Measurements from ENCODE around the gene PREX1.
A peak's percentile ranks its signal among the peaks of the same experiment; 100 is the strongest.

Gene PREX1

GRCh38 chr20:48773837-48774418 is 53.9 kb downstream of the PREX1 start:
- H2BK5ac ChIP-seq (ENCODE audit: low read depth, low read length, poor library complexity, severe bottlenecking), result no peak overlapping the region
- no peak overlapping the region for H3K14ac ChIP-seq (ENCODE audit: low read length in 2 of 2)
- H2AFZ ChIP-seq (ENCODE audit: low read depth, low read length), result no peak overlapping the region
- H4K8ac ChIP-seq (ENCODE audit: low read length), result no peak overlapping the region
- H3K79me1 ChIP-seq (replicated peaks; ENCODE audit: low read length, poor library complexity, severe bottlenecking), result peaks cover 45% of the 10 kb centered on the region
- no peak overlapping the region for H2AK5ac ChIP-seq (ENCODE audit: low read length, severe bottlenecking)
- H3K27ac ChIP-seq (ENCODE audit: low read length, poor library complexity, severe bottlenecking), result no peak overlapping the region
- H3K27me3 ChIP-seq (ENCODE audit: control insufficient read depth in 1 of 2, insufficient read depth in 1 of 2, low read length in 2 of 2), result peaks cover 0 to 38% of the 10 kb centered on the region in 2 experiments
- no peak overlapping the region for H3K23ac ChIP-seq (ENCODE audit: low read length in 2 of 2)
- no peak overlapping the region for H2BK120ac ChIP-seq (ENCODE audit: low read depth, low read length)
- DNase-seq, result peak; percentile 11
- H3K4me2 ChIP-seq (ENCODE audit: low read length, poor library complexity, severe bottlenecking), result no peak overlapping the region
- no peaks in the 10 kb centered on the region for H3K9me3 ChIP-seq (ENCODE audit: control insufficient read depth, low read length)
- peaks cover 15% of the 10 kb centered on the region for H3K4me1 ChIP-seq (ENCODE audit: control insufficient read depth, insufficient read depth, low read depth, low read length)
- H3K4ac ChIP-seq (ENCODE audit: low read depth in 1 of 2, low read length in 2 of 2), result no peak overlapping the region
- no peaks in the 10 kb centered on the region for H3K36me3 ChIP-seq (ENCODE audit: control insufficient read depth in 1 of 2, insufficient read depth in 2 of 2, low read depth in 1 of 2, low read length in 2 of 2)
- no peak overlapping the region for H3K4me3 ChIP-seq (ENCODE audit: insufficient read depth in 1 of 2, low read depth in 1 of 2, low read length in 2 of 2)
- no peak overlapping the region for H4K91ac ChIP-seq (ENCODE audit: low read length)
- WGBS, result 76% methylated on average over 12 of the region's 14 CpGs
- no peak overlapping the region for H3K18ac ChIP-seq (ENCODE audit: low read depth in 1 of 2, low read length in 2 of 2)
- H2BK12ac ChIP-seq (ENCODE audit: low read length in 2 of 2), result no peak overlapping the region
- H3K9ac ChIP-seq (ENCODE audit: low read length), result no peak overlapping the region
- no peak overlapping the region for H2BK15ac ChIP-seq (ENCODE audit: low read depth, poor library complexity, severe bottlenecking)

GRCh38 chr20:48772183-48772976 is 55.4 kb downstream of the PREX1 start:
- Histone ChIP-seq H2BK12ac (ENCODE audit: low read length in 2 of 2) (no peak overlapping the region), H3K4me1 (ENCODE audit: control insufficient read depth, insufficient read depth, low read depth, low read length) (peaks cover 15% of the 10 kb centered on the region), H3K9me3 (ENCODE audit: control insufficient read depth, low read length) (no peaks in the 10 kb centered on the region), H3K9ac (ENCODE audit: low read length) (no peak overlapping the region), H2BK120ac (ENCODE audit: low read depth, low read length) (no peak overlapping the region), H2AFZ (ENCODE audit: low read depth, low read length) (no peak overlapping the region), H3K27me3 (ENCODE audit: control insufficient read depth in 1 of 2, insufficient read depth in 1 of 2, low read length in 2 of 2) (peaks cover 0 to 51% of the 10 kb centered on the region in 2 experiments), H3K18ac (ENCODE audit: low read depth in 1 of 2, low read length in 2 of 2) (no peak overlapping the region), H3K79me1 (replicated peaks; ENCODE audit: low read length, poor library complexity, severe bottlenecking) (peaks cover 50% of the 10 kb centered on the region), H4K91ac (ENCODE audit: low read length) (no peak overlapping the region), H2BK5ac (ENCODE audit: low read depth, low read length, poor library complexity, severe bottlenecking) (no peak overlapping the region), H3K4me2 (ENCODE audit: low read length, poor library complexity, severe bottlenecking) (no peak overlapping the region), H3K27ac (ENCODE audit: low read length, poor library complexity, severe bottlenecking) (no peak overlapping the region), H3K14ac (ENCODE audit: low read length in 2 of 2) (peak overlapping the region in 1 of 2 experiments; percentile 13), H3K4ac (ENCODE audit: low read depth in 1 of 2, low read length in 2 of 2) (no peak overlapping the region), H3K36me3 (ENCODE audit: control insufficient read depth in 1 of 2, insufficient read depth in 2 of 2, low read depth in 1 of 2, low read length in 2 of 2) (no peaks in the 10 kb centered on the region), H2AK5ac (ENCODE audit: low read length, severe bottlenecking) (no peak overlapping the region), H3K23ac (ENCODE audit: low read length in 2 of 2) (no peak overlapping the region), H4K8ac (ENCODE audit: low read length) (no peak overlapping the region), H3K4me3 (ENCODE audit: insufficient read depth in 1 of 2, low read depth in 1 of 2, low read length in 2 of 2) (no peak overlapping the region), H2BK15ac (ENCODE audit: low read depth, poor library complexity, severe bottlenecking) (no peak overlapping the region)
- WGBS, result 83% methylated on average over 17 of the region's 17 CpGs
- DNase-seq, result no peak

DNA sequence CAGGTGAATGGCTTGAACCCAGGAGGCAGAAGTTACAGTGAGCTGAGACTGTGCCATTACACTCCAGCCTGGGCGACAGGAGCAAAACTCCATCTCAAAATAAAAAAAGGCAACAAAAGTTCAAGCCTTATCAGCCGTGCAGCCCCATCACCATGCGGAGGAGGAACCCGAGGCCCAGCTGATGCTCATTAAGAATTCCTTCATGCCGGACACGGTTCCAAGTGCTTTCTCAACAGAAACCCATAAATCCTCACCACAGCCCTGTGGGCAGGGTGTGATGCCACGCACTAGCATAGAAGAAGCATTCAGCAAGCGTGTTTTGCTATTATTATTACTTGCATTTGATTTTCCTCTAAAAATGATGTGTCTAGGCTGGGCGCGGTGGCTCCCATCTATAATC is 56.3 kb downstream of the PREX1 start:
- no peak overlapping the region for H3K4me3 ChIP-seq (ENCODE audit: insufficient read depth in 1 of 2, low read depth in 1 of 2, low read length in 2 of 2)
- no peak overlapping the region for H2BK5ac ChIP-seq (ENCODE audit: low read depth, low read length, poor library complexity, severe bottlenecking)
- H2AFZ ChIP-seq (ENCODE audit: low read depth, low read length), result no peak overlapping the region
- no peak overlapping the region for H2AK5ac ChIP-seq (ENCODE audit: low read length, severe bottlenecking)
- H3K79me1 ChIP-seq (replicated peaks; ENCODE audit: low read length, poor library complexity, severe bottlenecking), result peaks cover 51% of the 10 kb centered on the region
- peaks cover 12% of the 10 kb centered on the region for H3K4me1 ChIP-seq (ENCODE audit: control insufficient read depth, insufficient read depth, low read depth, low read length)
- H3K9me3 ChIP-seq (ENCODE audit: control insufficient read depth, low read length), result no peaks in the 10 kb centered on the region
- no peak overlapping the region for H2BK120ac ChIP-seq (ENCODE audit: low read depth, low read length)
- peaks cover 0 to 52% of the 10 kb centered on the region in 2 experiments for H3K27me3 ChIP-seq (ENCODE audit: control insufficient read depth in 1 of 2, insufficient read depth in 1 of 2, low read length in 2 of 2)
- no peak overlapping the region for H2BK15ac ChIP-seq (ENCODE audit: low read depth, poor library complexity, severe bottlenecking)
- DNase-seq, result no peak
- no peak overlapping the region for H2BK12ac ChIP-seq (ENCODE audit: low read length in 2 of 2)
- H3K14ac ChIP-seq (ENCODE audit: low read length in 2 of 2), result no peak overlapping the region
- H3K4ac ChIP-seq (ENCODE audit: low read depth in 1 of 2, low read length in 2 of 2), result no peak overlapping the region
- H4K8ac ChIP-seq (ENCODE audit: low read length), result no peak overlapping the region
- H3K4me2 ChIP-seq (ENCODE audit: low read length, poor library complexity, severe bottlenecking), result no peak overlapping the region
- H4K91ac ChIP-seq (ENCODE audit: low read length), result no peak overlapping the region
- H3K9ac ChIP-seq (ENCODE audit: low read length), result no peak overlapping the region
- H3K23ac ChIP-seq (ENCODE audit: low read length in 2 of 2), result no peak overlapping the region
- no peak overlapping the region for H3K27ac ChIP-seq (ENCODE audit: low read length, poor library complexity, severe bottlenecking)
- no peaks in the 10 kb centered on the region for H3K36me3 ChIP-seq (ENCODE audit: control insufficient read depth in 1 of 2, insufficient read depth in 2 of 2, low read depth in 1 of 2, low read length in 2 of 2)
- no peak overlapping the region for H3K18ac ChIP-seq (ENCODE audit: low read depth in 1 of 2, low read length in 2 of 2)
- 89% methylated on average over 10 of the region's 10 CpGs for WGBS

DNA sequence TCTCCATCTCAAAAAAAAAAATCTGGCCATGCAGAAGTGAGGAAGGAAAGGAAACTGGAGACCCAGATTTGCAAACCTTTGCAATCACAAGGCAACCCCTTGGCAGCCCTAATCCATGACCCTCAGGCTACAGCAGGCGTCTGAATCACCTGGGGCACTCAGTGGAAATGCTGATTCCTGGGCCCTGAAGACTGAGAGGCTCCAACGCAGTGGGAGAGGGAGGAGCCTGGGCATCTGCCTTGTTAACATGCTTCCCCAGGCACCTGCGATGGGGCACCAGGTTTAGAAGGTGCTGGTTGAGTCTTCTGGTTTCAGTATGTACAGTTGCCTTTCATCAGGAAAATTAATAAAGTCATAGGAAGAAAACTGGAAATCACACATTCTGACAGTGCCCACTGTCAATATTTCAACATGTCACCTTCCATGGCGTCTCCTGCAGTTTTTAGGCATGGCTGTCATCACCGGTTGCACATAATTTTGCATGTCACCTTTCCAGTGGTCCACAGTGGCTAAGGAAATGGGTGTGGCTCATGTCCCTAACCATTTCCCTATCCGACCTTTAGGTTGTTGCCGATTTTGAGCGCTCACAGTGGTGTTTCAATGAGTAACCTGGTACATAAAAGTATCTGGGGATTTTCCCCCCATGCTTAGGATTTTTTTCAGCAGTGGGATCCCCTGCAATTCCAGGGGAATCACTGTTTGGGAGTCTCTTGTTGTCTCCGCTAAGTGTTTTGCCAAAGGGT is 56.9 kb downstream of the PREX1 start:
- no peaks in the 10 kb centered on the region for H3K9me3 ChIP-seq (ENCODE audit: control insufficient read depth, low read length)
- peaks cover 0 to 52% of the 10 kb centered on the region in 2 experiments for H3K27me3 ChIP-seq (ENCODE audit: control insufficient read depth in 1 of 2, insufficient read depth in 1 of 2, low read length in 2 of 2)
- no peak overlapping the region for H3K14ac ChIP-seq (ENCODE audit: low read length in 2 of 2)
- H4K8ac ChIP-seq (ENCODE audit: low read length), result no peak overlapping the region
- H2AK5ac ChIP-seq (ENCODE audit: low read length, severe bottlenecking), result no peak overlapping the region
- no peak overlapping the region for H3K23ac ChIP-seq (ENCODE audit: low read length in 2 of 2)
- H2BK15ac ChIP-seq (ENCODE audit: low read depth, poor library complexity, severe bottlenecking), result no peak overlapping the region
- H3K4me1 ChIP-seq (ENCODE audit: control insufficient read depth, insufficient read depth, low read depth, low read length), result peaks cover 8% of the 10 kb centered on the region
- no peak overlapping the region for H3K4me2 ChIP-seq (ENCODE audit: low read length, poor library complexity, severe bottlenecking)
- H2AFZ ChIP-seq (ENCODE audit: low read depth, low read length), result no peak overlapping the region
- H2BK5ac ChIP-seq (ENCODE audit: low read depth, low read length, poor library complexity, severe bottlenecking), result no peak overlapping the region
- no peak overlapping the region for H3K18ac ChIP-seq (ENCODE audit: low read depth in 1 of 2, low read length in 2 of 2)
- no peak overlapping the region for H4K91ac ChIP-seq (ENCODE audit: low read length)
- H3K4me3 ChIP-seq (ENCODE audit: insufficient read depth in 1 of 2, low read depth in 1 of 2, low read length in 2 of 2), result no peak overlapping the region
- no peak overlapping the region for H3K27ac ChIP-seq (ENCODE audit: low read length, poor library complexity, severe bottlenecking)
- DNase-seq, result no peak
- no peak overlapping the region for H3K4ac ChIP-seq (ENCODE audit: low read depth in 1 of 2, low read length in 2 of 2)
- WGBS, result 79% methylated on average over 9 of the region's 9 CpGs
- no peaks in the 10 kb centered on the region for H3K36me3 ChIP-seq (ENCODE audit: control insufficient read depth in 1 of 2, insufficient read depth in 2 of 2, low read depth in 1 of 2, low read length in 2 of 2)
- no peak overlapping the region for H3K9ac ChIP-seq (ENCODE audit: low read length)
- peaks cover 47% of the 10 kb centered on the region for H3K79me1 ChIP-seq (replicated peaks; ENCODE audit: low read length, poor library complexity, severe bottlenecking)
- no peak overlapping the region for H2BK12ac ChIP-seq (ENCODE audit: low read length in 2 of 2)
- H2BK120ac ChIP-seq (ENCODE audit: low read depth, low read length), result no peak overlapping the region
